ENCODE data around the gene POP5.
"Not testable (repeated sequence)": the region's sequence is repeated elsewhere in the genome, so short reads cannot be mapped to it uniquely, and the experiment has no call there.

POP5 gene, protein sequence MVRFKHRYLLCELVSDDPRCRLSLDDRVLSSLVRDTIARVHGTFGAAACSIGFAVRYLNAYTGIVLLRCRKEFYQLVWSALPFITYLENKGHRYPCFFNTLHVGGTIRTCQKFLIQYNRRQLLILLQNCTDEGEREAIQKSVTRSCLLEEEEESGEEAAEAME

DNA sequence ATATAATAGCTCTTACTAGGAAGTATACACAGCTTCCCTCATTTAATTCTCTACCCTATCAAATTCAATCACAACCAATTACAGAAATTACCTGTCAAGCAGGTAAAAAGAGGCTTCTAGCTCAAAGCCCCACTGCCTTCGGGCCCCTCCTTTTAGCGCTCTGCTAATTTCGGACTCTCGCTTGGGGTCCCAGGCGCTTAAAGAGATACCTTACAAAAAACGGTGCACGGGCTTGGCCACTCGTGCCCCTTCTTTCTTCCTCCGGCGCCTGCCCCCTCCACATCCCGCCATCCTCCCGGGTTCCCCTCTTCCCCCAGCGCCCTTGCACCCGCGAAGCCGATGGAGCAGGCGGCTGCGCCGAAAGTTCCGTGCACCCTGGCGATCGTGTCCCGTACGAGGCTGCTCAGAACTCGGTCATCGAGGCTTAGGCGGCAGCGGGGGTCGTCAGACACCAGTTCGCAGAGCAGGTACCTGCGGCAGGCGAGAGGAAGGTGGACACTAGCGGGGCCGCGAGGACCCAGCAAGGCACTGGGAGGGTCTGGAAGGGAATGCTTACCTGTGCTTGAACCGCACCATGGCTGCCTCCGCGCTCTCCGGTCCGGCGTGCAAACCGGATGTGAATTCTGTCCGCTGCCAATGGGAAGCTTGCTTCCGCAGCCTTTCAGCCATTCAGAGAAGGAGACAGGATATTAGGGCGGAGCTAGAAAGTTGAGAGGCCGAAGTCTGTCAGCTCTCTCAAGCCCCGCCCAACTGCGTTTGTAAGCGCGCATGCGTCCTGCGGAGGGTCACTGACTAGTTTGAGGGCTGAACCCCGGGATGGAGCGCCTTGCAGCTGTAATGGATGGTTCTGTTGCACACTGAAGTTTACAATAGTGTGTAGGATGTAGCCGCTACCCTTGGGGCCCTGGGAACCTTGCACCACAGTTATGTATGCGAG is at the start of gene POP5:
POP5 (minus strand) TSS at position 616 of the 937 bp plus-strand sequence; CDS start at position 576, 40 bp downstream.
- DNase-seq (ENCODE audit: low read depth) = peak; percentile 98

DNA sequence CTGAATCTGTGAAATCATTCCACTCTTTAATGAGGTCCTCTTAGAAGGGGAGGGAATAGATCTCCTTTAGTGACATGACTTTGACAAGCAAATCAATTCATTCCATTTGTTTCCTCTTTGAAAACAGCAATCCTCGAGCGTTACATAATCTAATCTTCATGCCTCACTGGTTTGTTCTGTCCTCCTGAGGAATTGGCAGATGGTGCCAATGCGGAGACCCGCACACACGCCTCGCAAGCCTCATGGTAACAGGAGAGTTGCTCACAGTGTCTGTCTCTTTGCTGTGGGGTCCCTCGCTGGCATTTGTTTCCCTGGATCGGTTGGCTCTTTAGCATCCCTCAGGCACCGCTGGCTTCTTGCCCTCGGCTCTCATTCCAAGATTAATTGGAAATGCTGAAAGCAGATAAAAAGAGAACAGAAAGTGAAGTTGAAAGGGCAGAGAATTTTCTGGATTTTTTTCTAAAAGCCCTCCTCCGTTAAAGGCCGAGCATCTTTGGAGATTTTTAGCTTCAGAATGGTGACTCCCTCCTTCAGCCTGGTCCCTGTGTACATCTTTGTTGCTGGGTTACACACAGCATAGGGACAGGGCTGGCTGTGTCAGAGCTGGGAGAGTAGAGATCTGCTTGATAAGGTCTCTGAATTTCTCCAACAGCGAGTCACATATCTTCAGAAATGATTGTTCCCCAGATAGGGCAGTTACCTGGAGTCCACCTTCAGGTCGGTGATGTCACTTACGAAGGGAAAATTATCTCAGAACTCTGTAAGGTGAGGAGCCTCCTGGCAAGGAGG is 49.1 kb upstream of the POP5 start:
- DNase-seq (ENCODE audit: low read depth) = no peak

DNA sequence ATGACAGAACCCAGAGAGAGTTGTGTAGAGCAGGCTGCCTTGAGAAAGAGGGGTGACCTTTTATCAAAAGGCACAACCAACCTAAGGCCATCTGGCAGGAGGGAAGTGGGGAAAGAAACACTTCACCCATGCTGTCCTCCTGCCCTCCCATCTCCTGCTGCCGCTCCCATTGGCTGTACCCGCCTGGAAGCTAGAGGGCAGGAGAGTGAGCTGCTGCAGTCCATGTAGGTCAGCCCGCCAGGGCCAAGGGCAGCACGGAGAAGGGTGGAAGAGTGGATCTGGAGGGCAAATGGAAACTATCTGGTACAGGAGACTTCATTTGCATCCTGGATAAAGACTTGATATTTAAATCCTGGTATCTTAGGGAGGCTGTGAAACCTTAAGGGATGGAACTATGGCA is 47.7 kb upstream of the POP5 start:
- DNase-seq (ENCODE audit: low read depth) = no peak

DNA sequence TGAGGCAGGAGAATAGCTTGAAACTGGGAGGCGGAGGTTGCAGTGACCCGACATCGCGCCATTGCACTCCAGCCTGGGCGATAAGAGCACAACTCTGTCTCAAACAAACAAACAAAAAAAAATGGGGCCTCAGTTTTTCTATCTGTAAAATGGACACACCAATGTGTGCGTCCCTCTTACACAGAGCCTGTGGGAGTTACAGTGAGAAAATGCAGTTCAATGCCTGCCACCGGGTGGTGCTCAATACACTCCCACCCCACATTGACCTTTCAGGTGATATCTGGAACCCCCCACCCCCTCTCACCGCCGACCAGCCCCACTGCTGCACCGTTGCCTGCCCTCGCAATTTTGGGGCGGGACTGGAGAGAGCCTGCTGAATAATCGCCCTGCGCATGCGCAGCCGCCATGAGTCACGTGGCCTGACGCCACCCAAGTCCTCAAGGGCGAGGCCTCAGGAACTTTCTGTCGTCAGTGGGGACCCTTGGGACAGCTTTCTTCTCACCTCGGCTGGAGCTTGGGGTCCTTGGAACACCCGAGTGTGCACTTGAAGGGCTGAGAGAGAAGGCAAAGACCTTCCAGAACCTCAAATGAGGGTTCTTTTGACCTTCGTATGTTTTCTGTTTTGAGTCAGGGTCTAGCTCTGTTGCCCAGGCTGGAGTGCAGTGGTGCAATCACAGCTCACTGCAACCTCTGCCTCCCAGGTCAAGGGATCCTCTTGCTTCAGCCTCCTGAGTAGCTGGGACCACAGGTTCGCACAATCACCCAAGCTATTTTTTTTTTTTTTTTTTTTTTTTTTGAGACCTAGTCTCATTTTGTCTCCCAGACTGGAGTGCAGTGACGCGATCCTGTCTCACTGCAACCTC is 44.6 kb upstream of the POP5 start:
- no peak for DNase-seq (ENCODE audit: low read depth)

DNA sequence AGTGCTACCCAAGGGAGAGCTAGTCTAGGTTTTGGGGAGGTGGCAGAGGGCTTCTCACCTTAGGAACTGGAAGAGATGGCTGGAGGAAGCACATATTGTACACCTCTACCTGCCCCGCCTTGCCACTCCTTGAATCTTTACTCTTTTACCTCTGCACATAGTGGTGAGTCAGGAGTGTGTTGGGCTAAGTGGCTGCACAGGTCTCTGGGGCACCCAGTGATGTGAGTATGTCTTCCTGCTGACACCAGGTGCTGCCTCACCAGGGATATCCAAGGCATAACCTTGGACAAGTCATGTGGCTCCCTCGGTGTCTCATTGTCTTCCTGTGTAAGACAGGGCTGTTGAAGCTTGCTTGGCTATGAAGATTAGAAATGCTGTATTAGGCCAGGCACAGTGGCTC is 39.4 kb upstream of the POP5 start:
- DNase-seq (ENCODE audit: low read depth) = no peak

DNA sequence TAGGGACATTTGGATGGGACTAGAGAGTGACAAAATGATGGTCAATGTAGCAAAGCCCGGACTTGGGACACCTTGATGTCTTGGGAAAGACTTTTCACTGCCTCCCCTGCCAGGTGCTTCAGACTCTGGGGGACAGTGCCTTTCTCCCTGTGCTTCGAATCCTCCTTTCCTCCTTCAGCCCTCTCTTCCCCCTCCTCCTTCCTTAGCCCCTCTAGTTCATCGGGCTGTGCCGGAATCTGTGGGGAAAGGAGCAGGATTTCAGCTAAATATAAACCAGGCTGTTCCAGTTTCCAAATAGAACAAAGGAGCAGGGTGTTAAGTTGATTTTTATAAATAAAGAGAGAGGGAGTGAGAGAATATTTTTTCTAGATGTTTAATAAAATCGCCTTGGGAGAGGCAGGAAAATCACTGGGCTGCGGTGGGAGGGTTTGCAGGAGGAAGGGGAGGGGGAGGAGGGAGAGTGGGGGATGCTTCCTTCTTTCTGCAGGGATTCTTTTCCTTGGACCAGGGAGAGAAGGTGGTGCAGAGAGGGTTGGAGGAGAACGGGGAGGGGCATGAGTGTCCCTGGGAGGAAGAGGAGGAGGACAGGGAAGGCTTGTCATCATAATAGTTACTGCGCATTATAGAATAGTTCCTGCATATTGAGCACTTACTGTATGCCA is 37.9 kb upstream of the POP5 start:
- DNase-seq (ENCODE audit: low read depth) = no peak

DNA sequence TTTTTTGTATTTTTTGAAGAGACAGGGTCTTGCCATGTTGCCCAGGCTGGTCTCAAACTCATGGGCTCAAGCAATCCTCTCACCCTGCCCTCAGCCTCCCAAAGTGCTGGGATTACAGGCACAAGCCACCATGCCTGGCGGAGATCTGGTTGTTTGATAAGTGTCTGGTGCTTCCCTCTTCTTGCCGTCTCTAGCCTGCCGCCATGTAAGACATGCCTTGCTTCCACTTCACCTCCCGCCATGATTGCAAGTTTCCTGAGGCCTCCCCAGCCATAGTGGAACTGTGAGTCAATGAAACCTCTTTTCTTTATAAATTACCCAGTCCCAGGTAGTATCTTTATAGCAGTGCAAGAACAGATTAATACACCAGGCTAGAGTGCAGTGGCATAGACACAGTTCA is 36.6 kb upstream of the POP5 start:
- not testable (repeated sequence) for DNase-seq (ENCODE audit: low read depth)

DNA sequence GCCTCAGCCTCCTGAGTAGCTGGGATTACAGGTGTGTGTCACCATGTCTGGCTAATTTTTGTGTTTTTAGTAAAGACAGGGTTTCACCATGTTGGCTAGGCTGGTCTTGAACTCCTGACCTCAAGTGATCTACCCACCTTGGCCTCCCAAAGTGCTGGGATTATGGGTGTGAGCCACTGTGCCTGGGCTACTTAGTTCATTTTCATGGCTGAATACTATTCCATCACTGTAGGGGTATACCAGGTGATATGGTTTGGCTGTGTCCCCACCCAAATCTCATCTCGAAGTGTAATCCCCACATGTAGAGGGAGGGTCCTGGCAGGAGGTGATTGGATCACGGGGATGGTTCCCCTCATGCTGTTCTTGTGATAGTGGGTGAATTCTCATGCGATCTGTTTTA is 36.0 kb upstream of the POP5 start:
- DNase-seq (ENCODE audit: low read depth) = not testable (repeated sequence)

DNA sequence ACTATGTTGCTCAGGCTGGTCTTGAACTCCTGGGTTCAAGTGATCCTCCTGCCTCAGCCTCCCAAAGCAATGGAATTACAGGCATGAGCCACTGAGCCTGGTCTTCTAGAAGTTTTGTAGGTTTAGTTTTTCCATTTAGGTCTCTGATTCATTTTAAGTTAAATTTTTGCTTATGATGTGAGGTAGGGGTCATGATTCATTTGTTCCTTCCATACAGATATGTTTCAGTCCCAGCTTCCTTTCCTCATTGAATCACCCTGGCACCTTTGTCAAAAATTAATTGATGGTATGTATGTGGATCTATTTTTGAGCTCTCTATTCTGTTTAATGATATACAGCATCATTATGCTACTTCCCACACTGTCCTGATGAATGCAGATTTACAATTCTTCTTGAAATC is 33.6 kb upstream of the POP5 start:
- no peak for DNase-seq (ENCODE audit: low read depth)

DNA sequence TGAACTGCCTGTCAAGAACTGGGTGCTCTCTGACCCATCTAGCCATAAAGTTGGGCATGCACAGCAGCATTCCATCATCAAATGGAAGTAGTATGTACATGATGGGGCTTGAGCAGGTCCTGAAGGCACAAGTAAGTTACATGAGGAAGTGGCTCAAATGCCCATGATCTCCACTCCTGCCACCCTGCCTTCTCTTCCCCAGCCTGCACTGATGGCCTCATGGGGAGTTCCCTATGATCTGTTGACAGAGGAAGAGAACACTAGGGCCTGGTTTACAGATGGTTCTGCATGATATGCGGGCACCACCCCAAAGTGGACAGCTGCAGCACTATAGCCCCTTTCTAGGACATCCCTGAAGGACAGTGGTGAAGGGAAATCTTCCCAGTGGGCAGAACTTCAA is 30.3 kb upstream of the POP5 start:
- DNase-seq (ENCODE audit: low read depth) = not testable (repeated sequence)

DNA sequence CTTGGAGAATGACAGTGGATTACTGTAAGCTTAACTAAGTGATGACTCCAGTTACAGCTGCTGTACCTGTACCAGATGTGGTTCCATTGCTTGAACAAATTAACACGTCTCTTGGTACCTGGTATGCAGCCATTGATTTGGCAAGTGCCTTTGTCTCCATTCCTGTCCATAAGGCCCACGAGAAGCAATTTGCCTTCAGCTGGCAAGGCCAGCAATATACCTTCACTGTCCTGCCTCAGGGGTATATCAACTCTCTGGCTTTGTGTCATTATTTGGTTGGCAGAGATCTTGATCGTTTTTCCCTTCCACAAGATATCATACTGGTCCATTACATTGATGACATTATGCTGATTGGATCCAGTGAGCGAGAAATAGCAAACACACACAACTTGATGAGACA is 29.4 kb upstream of the POP5 start:
- no peak for DNase-seq (ENCODE audit: low read depth)

DNA sequence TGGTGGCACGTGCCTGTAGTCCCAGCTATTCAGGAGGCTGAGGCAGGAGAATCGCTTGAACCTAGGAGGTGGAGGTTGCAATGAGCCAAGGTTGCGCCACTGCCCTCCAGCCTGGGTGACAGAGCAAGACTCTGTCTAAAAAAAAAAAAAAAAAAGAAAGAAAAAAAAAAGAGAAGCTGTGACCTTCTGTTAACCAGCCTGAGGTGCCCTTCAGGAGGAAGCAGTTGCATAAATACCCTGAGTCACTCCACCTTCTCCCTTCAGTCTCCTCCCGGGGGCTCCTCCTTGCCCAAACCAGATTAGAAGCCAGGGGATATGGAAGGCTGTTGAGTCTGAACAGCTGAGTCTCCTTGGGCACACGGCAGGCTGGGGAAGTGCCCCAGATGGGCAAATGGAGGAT is 21.2 kb upstream of the POP5 start:
- not testable (repeated sequence) for DNase-seq (ENCODE audit: low read depth)

DNA sequence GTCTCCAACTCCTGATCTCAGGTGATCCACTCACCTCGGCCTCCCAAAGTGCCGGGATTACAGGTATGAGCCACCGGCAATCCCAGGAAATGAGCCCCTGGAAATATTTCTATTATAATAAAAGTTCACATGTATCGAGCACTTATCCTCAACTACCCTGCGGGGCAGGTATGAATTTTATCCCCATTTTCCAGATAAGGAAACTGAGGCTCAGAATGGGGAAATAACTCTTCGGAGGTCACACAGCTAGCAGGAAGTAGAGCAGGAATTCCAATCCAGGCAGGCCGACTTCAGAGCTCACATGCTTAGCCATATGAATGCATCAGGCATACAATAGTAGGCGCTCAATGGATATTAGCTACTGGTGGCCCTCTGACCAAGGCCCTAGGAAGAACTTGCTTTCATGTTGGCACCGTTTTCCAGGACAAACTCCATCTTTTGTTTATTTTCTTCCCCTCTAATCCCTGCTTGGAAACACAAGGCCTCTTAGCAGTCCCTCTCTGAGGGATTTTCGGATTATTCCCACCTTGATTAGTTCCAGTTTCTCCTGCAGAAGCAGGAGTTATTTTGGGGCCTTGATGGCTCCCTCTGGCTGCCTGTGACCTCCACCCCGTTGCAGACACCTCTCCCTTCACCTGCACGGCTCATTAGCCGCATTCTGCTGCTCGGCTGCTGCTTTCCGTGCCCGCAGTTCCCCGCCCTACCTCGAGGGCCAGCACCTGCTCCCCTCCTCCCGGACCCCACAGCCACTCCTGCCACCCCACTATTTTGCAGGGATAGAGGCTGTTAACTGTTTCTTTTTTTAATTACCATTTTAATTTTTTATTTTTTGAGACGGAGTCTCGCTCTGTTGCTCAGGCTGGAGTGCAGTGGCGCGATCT is 18.7 kb upstream of the POP5 start:
- no peak for DNase-seq (ENCODE audit: low read depth)

DNA sequence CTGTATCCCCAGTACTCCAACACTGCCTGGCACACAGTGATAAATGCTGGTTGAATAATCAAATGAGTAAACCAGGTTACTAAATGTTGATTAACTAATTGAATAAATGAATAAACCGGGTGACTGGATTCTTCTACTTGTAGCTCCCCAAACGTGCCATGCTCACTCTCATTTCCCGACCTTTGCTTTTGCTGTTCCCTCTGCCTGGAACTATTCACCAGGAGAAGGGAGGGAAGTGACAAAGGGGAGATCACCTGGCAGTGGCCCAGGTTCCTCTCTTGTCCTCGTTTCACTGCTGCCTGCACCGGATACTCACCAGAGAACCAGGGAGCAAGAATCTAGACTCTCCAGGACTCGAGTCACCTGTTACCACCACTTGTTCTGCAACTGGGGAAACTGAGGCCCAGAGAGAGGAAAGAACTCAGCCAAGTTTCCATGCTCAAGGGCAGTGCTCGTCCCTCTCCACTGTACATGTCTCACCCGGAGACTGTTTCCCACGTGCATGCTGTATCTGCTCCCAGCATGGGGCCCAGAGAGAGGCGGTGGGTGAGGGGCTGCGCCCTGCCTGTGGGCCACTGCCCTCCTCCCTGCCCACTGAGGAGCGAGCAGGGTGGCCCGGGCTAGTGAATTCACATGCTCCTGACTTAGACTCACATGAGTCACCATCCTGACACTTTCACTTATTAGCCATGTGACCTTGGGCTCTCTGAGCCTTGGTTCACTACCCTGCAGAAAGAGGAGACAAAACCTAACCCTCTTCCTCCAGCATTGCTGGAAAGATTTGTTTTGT is 17.7 kb upstream of the POP5 start:
- peak; percentile 54 for DNase-seq (ENCODE audit: low read depth)

DNA sequence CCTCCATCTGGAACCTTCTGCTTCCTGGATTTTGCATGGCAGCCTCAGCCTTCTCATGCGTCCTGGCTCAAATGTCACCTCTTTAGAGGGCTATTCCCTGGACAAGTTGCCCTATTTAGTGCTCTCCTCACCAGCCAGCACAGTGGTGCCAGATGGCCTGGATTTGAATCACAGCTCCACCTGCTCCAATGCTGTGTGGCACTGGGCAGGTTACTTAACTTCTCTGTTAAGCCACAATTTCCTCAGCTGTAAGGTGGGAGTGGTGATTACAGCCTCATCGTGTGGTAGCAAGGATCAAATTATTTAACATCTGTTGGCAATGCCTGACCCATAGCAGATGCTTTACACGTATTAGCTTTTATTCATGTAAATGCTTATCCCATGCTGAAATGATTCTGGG is 16.7 kb upstream of the POP5 start:
- no peak for DNase-seq (ENCODE audit: low read depth)

DNA sequence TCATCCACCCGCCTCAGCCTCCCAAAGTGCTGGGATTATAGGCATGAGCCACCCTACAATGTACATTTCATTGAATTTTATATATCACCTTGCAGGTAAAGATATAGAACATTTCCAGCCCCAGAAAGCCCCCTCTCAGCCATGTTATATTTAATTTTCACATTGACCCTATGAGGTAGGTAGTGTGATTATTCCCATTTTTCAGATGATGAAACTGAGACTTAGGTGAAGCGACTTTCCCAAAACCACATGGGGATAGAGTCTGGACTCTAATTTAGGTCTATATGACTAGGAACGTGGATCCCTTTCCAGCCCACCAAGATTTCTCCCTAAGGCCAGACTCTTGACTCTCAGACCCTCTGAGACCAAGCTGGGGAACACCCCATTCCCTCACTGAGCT is 15.7 kb upstream of the POP5 start:
- no peak for DNase-seq (ENCODE audit: low read depth)

DNA sequence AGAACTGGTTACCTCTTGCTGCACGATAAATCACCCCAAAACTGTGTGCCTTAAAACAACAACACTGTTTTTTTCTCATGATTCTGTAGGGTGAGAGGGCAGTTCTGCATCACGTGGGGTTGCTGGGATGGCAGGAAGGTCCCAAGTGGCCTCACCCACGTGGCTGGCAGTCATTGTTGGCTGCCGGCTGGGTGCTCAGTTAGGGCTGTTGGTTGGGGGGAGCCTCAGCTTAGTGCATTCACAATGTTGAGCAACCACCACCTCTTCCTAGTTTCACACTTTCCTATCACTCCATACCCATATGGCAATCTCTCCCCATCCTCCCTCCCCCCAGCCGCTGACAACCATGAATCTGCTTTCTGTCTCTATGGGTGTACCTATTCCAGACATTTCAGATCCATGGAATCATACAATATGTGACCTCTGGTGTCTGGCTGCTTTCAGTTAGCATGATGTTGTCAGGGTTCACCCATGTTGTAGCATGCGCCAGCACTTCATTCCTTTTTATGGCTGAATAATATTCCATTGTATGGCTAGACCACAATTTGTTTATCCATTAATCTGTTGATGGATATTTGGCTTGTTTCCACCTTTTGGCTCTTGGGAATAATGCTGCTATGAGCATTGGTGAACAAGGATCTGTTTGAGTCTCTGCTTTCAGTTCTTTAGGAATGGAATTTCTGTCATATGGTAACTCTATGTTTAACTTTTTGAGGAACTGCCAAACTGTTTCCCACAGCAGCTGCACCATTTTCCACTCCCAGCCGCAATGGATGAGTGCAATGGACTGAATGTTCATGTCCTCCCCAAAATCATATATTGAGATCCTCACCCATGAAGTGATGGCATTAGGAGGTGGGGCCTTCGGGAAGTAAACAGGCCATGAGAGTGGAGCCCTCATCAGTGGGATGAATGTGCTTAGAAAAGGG is 11.2 kb upstream of the POP5 start:
- DNase-seq (ENCODE audit: low read depth) = no peak

DNA sequence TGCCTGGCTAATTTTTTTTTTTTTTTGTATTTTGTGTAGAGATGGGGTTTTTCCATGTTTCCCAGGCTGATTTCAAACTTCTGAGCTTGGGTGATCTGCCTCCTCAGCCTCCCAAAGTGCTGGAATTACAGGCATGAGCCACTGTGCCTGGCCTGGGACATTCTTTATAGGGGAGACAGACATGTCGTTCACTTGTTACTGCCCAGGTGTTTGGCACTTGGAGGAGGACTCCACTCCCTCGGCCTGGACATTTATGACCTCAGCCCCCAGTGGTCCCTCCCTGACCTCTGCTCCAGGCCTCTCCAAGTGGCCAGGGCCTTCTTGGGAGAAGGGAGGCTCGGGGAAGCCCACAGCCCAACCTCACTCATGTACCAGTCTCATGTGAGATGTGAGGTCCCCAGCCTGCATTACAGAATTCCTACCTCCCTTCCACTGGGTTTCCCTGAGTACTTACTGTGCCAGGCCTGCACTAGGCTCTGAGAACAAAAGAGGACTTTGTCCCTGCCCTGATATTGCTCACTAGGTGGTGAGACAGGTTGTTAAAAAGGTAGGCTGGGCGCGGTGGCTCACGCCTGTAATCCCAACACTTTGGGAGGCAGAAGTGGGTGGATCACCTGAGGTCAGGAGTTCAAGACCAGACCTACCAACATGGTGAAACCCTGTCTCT is 9.7 kb upstream of the POP5 start:
- no peak for DNase-seq (ENCODE audit: low read depth)
